OCI-LY7 (cell line): ENCODE results near the gene OLA1. TPM values are rescaled to one million over a fixed set of nuclear protein-coding genes. Genes with fewer than 3 reads are reported as not detected.

Source experiments
- BruUV-seq: library from RNA; stranded (reverse); fragments of 400-500 nt; replicated peaks from 2 replicates; lab custom pipeline; 2021; lab: Mats Ljungman, UMichigan
- CTCF ChIA-PET: fragments of 300-600 bp; sonication (Branson Sonifier 250); formaldehyde crosslinking; loops from one replicate; lab custom pipeline; 2022; ENCODE audit warnings: antibody characterized with exemption; ENCODE audit not compliant: unreplicated experiment; lab: Charles Lee
- POLR2A ChIA-PET: fragments of 300-600 bp; sonication (Branson Sonifier 250); formaldehyde crosslinking; loops from one replicate; lab custom pipeline; 2022; ENCODE audit warnings: antibody characterized with exemption; lab: Charles Lee
- DNase-seq: peaks from one replicate; pipeline ENCODE4 v3.0.0-alpha.2; 2015; ENCODE audit warnings: low spot score
- H2AFZ ChIP-seq: fragments of 200-600 bp; sonication (generic), shearing (Covaris generic); 2 replicates; pipeline ENCODE4 v1.6.1; 2014; ENCODE audit warnings: mild to moderate bottlenecking, antibody characterized with exemption, low read length, moderate library complexity
- H3K27ac ChIP-seq: fragments of 200-600 bp; sonication (generic); 2 replicates; pipeline ENCODE4 v1.5.1; 2014; ENCODE audit warnings: mixed run types, low read depth, mild to moderate bottlenecking, moderate library complexity, low read length, inconsistent platforms; ENCODE audit not compliant: poor library complexity, severe bottlenecking
- H3K36me3 ChIP-seq: fragments of 200-600 bp; sonication (generic); 2 replicates; pipeline ENCODE4 v1.6.1; 2014; ENCODE audit warnings: mild to moderate bottlenecking, antibody characterized with exemption, low read length, moderate library complexity, mixed read lengths; ENCODE audit not compliant: insufficient read depth
- H3K4me1 ChIP-seq: fragments of 200-600 bp; sonication (generic); 2 replicates; pipeline ENCODE4 v1.5.1; 2014; ENCODE audit warnings: mild to moderate bottlenecking, low read length; ENCODE audit not compliant: insufficient read depth, poor library complexity, severe bottlenecking
- H3K4me2 ChIP-seq: fragments of 200-600 bp; sonication (generic); 2 replicates; pipeline ENCODE4 v1.6.1; 2014; ENCODE audit warnings: mild to moderate bottlenecking, low read length
- H3K4me3 ChIP-seq: fragments of 200-600 bp; sonication (generic); 2 replicates; pipeline ENCODE4 v1.5.1; 2014; ENCODE audit warnings: mild to moderate bottlenecking, low read depth, low read length; ENCODE audit not compliant: poor library complexity, severe bottlenecking
- H3K79me2 ChIP-seq: fragments of 200-600 bp; sonication (generic); 2 replicates; pipeline ENCODE4 v1.6.1; 2016; ENCODE audit warnings: low read depth, mild to moderate bottlenecking, low read length, moderate library complexity, mixed read lengths; ENCODE audit not compliant: insufficient read depth
- H3K9me2 ChIP-seq: fragments of 200-600 bp; sonication (generic); 2 replicates; pipeline ENCODE4 v1.6.1; 2016; ENCODE audit warnings: mild to moderate bottlenecking, low read length, mixed read lengths; ENCODE audit not compliant: insufficient read depth
- H3K9me3 ChIP-seq: fragments of 200-600 bp; sonication (generic); 2 replicates; pipeline ENCODE4 v1.6.1; 2014; ENCODE audit warnings: mild to moderate bottlenecking, mixed run types, low read length, mixed read lengths
- H4K20me1 ChIP-seq: fragments of 200-600 bp; sonication (generic); 2 replicates; pipeline ENCODE4 v1.6.1; 2014; ENCODE audit warnings: mild to moderate bottlenecking, antibody characterized with exemption, low read length, moderate library complexity, mixed read lengths; ENCODE audit not compliant: insufficient read depth
- EZH2phosphoT487 ChIP-seq: fragments of 200-600 bp; sonication (generic); IDR thresholded peaks from 2 replicates; pipeline ENCODE4 v1.6.1; 2018; ENCODE audit warnings: low read depth, borderline replicate concordance, mild to moderate bottlenecking, mixed run types, antibody characterized with exemption, low read length, moderate library complexity, mixed read lengths
- intact Hi-C: fragments of 100-400 bp; cut with micrococcal nuclease; formaldehyde crosslinking; loops from one replicate; pipeline ENCODE4 v1.10.0; 2022; ENCODE audit not compliant: unreplicated experiment
- total RNA-seq, 2 experiments: library from RNA; depleted of rRNA in 1 of 2; stranded (reverse); fragments of >200 nt in 1 of 2; shearing (Covaris generic) in 1 of 2; gene quantifications; 2 replicates each; pipeline ENCODE4 v1.2.3, GENCODE V29; 2014 to 2022
- TF ChIP-seq, protein P1 (sequence below): fragments of 200-600 bp; sonication (generic); conservative IDR thresholded peaks from 2 replicates; pipeline ENCODE4 v1.5.1; 2014; ENCODE audit warnings: mild to moderate bottlenecking, antibody characterized with exemption, low read length, moderate library complexity, mixed read lengths

Gene OLA1
- total RNA-seq, 2 experiments from 2014 or later: 66.0 to 116 TPM

DNA sequence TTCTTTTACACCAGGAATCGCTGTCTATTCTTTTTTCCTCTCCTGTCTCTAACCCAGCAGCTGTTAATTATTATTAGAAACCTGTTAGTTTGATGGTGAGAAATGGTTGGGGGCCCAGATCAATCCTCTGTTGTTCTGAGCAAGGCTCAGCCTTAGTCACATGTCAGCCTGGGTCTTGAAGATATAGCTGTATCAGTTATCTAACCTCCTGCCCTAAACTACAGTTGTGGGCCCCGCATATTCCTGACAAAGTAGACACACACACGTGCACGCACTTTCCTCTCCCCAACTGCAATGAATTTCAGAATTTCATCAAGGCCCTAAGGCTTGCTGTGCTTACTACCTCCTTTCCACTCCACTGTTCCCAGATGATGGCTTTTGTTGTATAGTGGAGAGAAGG is 54.6 kb downstream of the OLA1 start:
- Histone ChIP-seq H3K27ac (no peak overlapping the region), H3K4me2 (no peak overlapping the region), H3K36me3 (no peaks in the 10 kb centered on the region), H3K4me3 (no peak overlapping the region), H3K4me1 (no peaks in the 10 kb centered on the region), H3K9me2 (no peaks in the 10 kb centered on the region), H2AFZ (no peak overlapping the region), H3K79me2 (peaks cover 6% of the 10 kb centered on the region; the same call in 1 of the 2 replicates), H3K9me3 (no peaks in the 10 kb centered on the region), H4K20me1 (no peaks in the 10 kb centered on the region)
- no peak for TF ChIP-seq EZH2phosphoT487
- TF ChIP-seq, protein P1, sequence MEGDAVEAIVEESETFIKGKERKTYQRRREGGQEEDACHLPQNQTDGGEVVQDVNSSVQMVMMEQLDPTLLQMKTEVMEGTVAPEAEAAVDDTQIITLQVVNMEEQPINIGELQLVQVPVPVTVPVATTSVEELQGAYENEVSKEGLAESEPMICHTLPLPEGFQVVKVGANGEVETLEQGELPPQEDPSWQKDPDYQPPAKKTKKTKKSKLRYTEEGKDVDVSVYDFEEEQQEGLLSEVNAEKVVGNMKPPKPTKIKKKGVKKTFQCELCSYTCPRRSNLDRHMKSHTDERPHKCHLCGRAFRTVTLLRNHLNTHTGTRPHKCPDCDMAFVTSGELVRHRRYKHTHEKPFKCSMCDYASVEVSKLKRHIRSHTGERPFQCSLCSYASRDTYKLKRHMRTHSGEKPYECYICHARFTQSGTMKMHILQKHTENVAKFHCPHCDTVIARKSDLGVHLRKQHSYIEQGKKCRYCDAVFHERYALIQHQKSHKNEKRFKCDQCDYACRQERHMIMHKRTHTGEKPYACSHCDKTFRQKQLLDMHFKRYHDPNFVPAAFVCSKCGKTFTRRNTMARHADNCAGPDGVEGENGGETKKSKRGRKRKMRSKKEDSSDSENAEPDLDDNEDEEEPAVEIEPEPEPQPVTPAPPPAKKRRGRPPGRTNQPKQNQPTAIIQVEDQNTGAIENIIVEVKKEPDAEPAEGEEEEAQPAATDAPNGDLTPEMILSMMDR: no peak
- DNase-seq: no peak
- intact Hi-C loops: no loop called here
- BruUV-seq: no TSS peak
- ChIA-PET POLR2A (interaction anchor here (1.4 kb wide), 1 partner anchor 8 kb away, joined by 6 read pairs; no protein-coding TSS in a partner anchor), CTCF (no interaction called here)

DNA sequence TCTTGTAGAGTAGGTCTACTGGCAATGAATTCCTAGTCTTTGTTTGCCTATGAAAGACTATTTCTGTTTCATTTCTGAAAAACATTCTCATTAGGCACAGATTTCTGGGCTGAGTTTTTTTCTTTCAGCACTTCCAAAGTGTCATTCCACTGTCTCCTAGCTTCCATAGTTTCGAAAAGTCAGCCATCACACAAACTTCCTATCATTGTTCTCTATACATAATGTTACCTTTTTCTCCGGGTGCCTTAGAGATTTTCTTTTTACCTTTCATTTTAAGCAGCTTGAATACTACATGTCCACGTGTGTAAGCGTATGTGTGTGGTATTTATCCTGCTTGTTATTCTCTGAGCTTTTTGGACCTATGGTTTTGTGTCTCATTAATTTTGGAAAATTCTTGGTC is 55.7 kb downstream of the OLA1 start:
- Histone ChIP-seq H3K4me2 (no peak overlapping the region), H3K27ac (no peak overlapping the region), H3K4me3 (no peak overlapping the region), H3K36me3 (no peaks in the 10 kb centered on the region), H4K20me1 (no peaks in the 10 kb centered on the region), H2AFZ (no peak overlapping the region), H3K9me2 (no peaks in the 10 kb centered on the region), H3K79me2 (peaks cover 7% of the 10 kb centered on the region; the same call in 1 of the 2 replicates), H3K9me3 (no peaks in the 10 kb centered on the region), H3K4me1 (no peaks in the 10 kb centered on the region)
- TF ChIP-seq, protein P1: no peak
- TF ChIP-seq EZH2phosphoT487: no peak
- CTCF ChIA-PET: no interaction called here
- DNase-seq: no peak
- POLR2A ChIA-PET: interaction anchor here (0.7 to 1.4 kb wide), 2 partner anchors 9 to 428 kb away, joined by 4 to 6 read pairs; no protein-coding TSS in a partner anchor
- intact Hi-C loops: no loop called here
- BruUV-seq: no TSS peak

DNA sequence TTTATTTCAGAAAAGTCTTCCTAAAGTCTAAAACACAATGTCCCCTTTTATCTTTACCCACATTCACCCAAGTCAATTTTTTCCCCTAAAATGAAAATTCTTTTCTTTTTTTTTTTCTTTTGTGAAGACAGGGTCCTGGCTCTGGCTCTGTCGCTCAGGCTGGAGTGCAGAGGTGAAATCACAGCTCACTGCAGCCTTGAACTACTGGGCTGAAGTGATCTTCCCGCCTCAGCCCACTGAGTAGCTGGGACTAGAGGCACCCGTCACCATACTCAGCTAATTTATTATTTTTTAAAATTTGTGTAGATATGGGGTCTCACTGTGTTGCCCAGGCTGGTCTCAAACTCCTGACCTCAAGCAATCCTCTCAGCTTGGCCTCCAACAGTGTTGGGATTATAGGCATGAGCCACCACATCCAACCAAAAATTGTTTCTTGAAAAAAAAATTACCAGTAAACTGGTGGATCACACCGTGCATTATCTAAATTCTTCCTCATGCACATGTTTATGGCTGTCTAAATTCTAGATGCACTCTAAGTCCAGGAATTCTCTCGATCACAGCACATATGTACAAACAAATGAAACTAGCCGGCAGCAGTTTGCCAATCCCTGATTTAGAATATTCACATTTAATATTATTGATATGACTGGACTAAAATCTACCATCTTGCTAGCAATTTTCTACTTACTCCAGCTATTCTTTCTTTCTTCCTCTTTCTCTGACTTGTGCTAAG is 56.8 kb downstream of the OLA1 start:
- TF ChIP-seq, protein P1: no peak
- TF ChIP-seq EZH2phosphoT487: no peak
- no peak for DNase-seq
- no peaks in the 10 kb centered on the region for H3K4me1 ChIP-seq
- intact Hi-C loops: no loop called here
- no peaks in the 10 kb centered on the region for H3K9me2 ChIP-seq
- POLR2A ChIA-PET: interaction anchor here (0.5 to 0.7 kb wide), 4 partner anchors 12 to 365 kb away, joined by 3 to 4 read pairs (median 3); no protein-coding TSS in a partner anchor
- H2AFZ ChIP-seq: no peak overlapping the region
- no peaks in the 10 kb centered on the region for H3K9me3 ChIP-seq
- H4K20me1 ChIP-seq: no peaks in the 10 kb centered on the region
- CTCF ChIA-PET: no interaction called here
- H3K4me3 ChIP-seq: no peak overlapping the region
- H3K36me3 ChIP-seq: peaks cover 6% of the 10 kb centered on the region; the same call in 1 of the 2 replicates
- H3K27ac ChIP-seq: no peak overlapping the region
- no TSS peak for BruUV-seq
- peaks cover 7% of the 10 kb centered on the region; the same call in 1 of the 2 replicates for H3K79me2 ChIP-seq
- H3K4me2 ChIP-seq: no peak overlapping the region
